8988T (cell line): Measurements from ENCODE around the gene SPECC1L.
A peak's percentile ranks its signal among the peaks of the same experiment; 100 is the strongest.

Experiments
- DNase-seq: peaks from one replicate; pipeline ENCODE4 v3.0.0; 2011

The SPECC1L gene

GRCh38 chr22:24419475-24419850 lies 148.8 kb downstream of the SPECC1L start:
- DNase-seq: peak; percentile 26

DNA sequence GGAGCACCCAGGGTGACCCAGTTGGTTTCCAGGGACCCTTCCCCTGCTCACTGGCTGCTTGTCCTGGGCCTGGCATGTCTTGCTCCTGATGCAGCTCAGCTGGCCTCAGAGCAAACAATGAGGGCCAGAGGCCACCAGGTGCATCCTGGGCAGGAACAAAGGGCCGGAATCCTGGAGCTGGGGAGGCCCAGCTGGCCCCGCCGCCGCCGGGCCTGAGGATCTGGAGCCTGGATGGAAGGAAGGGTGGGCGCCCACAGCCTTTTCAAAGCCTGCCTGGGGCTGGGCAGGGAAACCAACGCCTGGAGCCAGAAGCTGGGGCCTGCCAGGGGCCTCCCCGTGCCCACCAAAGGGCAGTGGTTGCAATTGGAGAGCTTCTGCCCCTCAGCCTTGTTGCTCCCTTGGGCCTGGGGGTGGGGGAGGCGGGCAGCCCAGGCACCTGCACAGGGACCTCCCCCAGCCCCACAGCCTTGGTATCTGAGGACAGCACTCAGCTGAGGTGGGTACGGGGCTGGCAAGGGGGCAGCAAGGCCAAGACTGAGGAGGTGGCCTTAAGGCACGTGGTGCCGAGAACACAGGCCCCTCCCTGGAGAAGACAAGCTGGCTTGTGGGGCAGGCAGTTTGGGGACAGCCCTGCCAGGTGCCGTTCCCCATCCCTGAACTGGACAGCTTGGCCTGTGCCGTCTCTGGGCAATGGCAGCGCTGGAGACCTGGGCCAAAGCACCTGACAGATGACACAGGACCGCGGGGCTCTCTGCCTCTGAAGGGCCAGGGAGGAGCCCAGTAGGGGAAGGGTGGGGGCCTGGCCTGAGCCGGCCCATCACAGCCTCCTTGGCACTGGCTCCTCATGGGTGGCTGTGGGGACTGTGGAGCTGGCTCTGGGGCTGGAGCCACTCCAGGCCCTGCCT lies 149.7 kb downstream of the SPECC1L start:
- DNase-seq: peak; percentile 5

DNA sequence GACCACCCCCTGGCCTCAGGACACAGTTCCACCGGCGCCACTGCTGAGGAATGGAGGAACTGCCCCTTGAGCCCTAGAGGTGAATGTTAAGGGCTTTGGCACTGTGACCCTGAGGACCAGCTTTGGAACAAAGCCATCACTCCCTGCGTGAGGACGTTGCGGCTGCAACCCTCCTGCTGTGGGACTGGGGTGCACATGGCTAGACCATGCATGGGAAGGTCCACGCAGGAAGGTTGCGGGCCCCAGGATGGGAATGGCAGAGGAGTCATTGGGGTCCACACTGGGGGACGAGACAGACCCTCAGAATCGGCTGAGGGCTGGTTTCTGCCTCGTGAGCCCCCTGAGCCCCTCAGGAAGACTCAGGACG lies 150.3 kb downstream of the SPECC1L start:
- DNase-seq: no peak

DNA sequence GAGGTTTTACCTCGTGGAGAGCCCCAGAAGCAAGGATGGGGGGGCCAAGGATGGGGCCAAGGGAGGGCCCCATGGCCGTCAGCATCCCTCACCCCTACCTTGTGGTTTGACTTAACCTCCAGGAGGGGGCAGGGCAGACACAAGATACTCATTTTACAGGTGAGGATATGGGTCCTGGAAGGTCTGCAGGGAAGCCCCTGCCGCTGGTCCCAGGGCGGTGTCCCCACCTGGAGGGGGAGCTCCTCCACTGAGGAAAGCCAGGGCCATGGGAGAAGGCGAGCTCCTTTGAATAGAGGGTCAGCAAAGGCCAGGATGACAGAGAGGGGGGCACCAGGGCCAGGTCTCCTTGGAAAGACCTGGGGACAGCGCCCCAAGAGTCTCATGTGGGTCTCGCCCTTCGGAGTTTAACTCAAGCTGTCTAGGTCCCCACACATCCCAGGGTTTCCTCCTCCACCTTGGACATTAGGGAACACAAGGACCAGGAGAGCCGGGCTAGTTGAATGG lies 150.8 kb downstream of the SPECC1L start:
- DNase-seq: peak; percentile 81

GRCh38 chr22:24422102-24422665 lies 151.6 kb downstream of the SPECC1L start:
- DNase-seq: no peak

GRCh38 chr22:24423519-24424000 lies 152.9 kb downstream of the SPECC1L start:
- peak; percentile 86 for DNase-seq

GRCh38 chr22:24424001-24424900 lies 153.6 kb downstream of the SPECC1L start:
- DNase-seq: no peak

DNA sequence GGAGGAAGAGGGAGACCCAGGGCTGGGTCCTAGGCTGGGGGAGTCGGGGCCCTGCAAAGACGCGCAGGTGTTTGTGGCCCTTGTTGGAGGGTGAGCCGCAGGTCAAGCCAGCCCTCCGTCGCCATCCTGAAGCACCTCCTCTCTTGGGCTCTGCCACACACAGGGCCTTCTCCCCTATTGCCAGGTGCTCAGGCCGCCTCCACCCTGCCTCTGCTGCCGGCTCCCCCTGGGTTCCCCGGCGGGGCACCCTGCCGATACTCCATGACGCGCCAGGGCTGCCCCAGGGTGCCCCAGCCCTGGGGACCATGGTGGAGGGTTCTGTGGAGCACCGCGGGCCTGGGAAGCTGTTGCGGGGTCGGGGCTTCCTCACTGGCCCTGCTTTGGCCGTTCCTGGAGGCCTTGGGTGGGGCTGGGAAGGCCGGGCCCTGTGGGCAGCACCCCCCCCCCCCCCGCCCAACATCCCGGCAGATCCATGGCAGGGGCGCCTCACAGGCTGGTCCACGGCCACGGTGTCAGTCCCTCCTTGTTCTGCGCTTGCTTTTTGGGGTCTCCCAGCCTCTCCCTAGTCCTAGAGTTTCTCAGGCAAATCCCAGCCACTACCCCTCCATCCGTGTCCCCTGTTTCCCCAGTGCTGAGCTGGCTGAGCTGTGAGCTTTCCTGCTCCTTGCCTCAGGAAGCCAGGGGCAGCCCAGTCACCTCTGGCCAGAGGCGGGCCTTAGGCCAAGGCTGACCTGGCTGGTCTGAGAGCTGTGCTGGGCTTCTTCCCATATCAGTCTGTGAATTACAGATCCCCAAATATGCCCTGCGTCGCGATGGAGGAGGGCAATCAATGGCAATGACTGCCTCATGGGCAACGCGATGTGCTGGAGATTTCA lies 154.5 kb downstream of the SPECC1L start:
- no peak for DNase-seq

- DNase-seq: no peak
These were observed 155.8 kb downstream of the SPECC1L start for GRCh38 chr22:24426436-24426835.

GRCh38 chr22:24426851-24427499 lies 156.3 kb downstream of the SPECC1L start:
- DNase-seq: no peak

DNA sequence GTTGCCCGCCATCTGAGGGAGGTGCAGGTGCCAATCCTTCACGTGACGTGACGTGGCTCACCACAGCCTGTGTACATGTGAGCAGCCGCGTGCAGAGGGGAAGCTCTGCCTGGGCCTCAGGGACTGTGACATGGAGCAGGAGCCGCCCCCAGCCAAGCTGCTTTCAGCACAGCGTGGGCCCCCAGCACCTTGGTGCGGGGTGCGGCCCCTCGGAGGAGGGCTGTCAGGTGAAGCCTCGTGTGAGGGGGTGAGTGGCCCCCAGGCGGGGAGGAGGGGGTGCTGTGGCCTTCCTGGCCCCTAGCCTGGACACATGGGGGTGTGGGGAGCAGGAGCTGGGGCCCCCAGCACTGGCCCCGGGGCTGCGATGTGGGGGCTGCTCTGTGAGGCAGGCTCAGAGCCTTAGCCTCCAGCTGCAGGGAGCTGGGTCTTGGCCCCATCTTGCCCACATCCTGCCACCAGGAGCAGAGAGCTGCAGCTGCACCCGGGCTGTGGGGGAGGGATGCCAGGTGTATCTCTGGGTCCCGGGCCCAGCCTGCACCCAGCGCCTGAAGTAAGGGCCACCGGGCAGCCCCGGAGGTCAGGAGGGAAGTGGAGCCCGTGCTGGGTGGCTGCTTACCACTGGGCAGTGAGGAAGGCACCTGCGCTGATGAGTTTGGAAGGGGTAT lies 157.0 kb downstream of the SPECC1L start, which contains the start of gene ADORA2A:
Gene ADORA2A (plus strand): TSS at position 100 of the 665 bp plus-strand sequence. CDS start 5,806 bp downstream, outside the sequence.
- DNase-seq: no peak

DNA sequence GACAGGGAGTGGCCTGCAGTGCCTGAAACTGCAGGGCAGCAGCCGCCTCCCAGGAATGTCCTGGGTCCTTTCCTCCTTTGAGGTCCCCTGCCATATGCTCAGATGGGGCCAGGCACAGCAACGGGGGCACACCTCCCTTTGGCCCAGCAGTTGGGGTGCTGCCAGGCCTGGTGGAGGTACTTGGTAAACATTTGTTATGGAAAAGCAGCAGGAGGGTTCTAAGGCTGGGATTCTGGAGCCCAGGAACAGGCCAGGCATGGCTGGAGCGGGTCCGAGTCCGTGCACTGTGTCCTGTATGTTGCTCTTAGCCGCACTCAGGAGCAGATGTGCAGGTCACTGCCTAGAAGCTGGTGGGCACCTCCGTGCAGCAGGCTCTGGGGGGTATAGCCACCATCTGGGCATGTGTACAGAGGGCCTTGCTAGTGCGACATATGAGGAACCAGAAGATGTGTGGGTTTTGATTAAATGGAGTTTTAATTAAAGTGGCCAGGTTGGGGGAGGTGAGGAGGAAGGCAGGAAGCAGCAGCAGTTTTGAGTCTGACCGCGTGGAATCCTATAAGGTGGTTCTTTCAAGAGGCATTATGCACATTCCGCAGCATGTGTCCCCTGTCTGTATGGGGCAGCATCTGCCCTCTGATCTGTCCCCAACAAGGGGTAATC lies 158.2 kb downstream of the SPECC1L start:
- no peak for DNase-seq

- DNase-seq: no peak
These were observed 159.1 kb downstream of the SPECC1L start for GRCh38 chr22:24429411-24430365.

- peak; percentile 4 for DNase-seq
These were observed 160.0 kb downstream of the SPECC1L start for GRCh38 chr22:24430431-24431308.

GRCh38 chr22:24431309-24432034 lies 160.8 kb downstream of the SPECC1L start:
- DNase-seq: peak; percentile 7

DNA sequence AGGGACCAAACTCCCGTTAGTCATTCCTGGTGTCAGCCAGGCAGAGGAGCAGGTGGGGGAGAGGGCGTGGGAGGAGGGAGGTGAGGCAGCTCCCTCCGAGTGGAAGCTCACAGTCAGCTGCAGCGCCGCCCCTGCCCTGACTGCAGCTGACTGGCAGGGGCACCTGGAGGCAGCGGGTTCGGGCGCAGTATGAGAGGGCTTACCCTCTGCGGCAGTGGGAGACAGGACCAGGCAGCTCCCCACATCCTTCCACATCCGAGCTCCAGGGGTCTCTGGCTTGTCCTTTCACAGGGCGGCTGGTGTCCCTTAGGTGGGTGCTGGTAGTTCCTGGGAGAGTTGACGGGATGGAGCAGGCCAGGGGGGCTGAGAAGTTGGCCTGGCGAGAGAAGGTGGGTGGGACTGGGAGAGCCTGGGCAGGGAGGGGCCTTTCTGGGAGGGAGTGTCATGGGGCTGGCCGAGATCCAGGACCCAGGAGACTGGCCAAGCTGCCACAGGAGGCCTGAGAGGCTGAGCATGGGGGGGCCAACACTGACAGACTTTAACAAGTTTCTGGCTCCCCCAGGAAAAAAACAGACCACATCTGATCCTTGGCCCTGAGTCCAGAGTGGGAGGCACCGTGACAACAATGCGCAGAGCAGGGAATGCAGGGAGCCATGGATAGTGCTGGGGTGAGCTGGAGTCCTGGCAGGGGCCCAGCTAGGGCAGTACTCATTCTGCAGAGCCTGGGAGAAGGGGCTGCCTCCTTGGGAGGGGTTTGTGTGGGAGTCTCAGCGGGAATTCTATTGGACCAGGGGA lies 161.6 kb downstream of the SPECC1L start:
- DNase-seq: peak; percentile 18
